Small intestine (tissue), 7 donors: ENCODE results near the gene PITPNC1. TPM values are rescaled to one million over a fixed set of nuclear protein-coding genes. Genes with fewer than 3 reads are reported as not detected.

Experiments used
- DNase-seq, 2 donors: peaks; one replicate each; pipeline versions ENCODE4 v3.0.0 to v3.0.0-alpha.2; 2013
- FAIRE-seq: peaks from 2 replicates; lab custom pipeline; 2012; peaks lifted over from hg19 to GRCh38; lab: Jason Lieb, UNC
- H3K27ac ChIP-seq, 3 donors: one replicate each; pipeline ENCODE4 v1.5.1; 2013; ENCODE audit warnings: low read length in 2 of 3, mild to moderate bottlenecking in 2 of 3, control low read depth in 1 of 3, inconsistent platforms in 1 of 3, low read depth in 1 of 3, moderate library complexity in 1 of 3
- H3K27me3 ChIP-seq, 3 donors: one replicate each; pipeline ENCODE4 v1.6.1; 2013; ENCODE audit warnings: low read length in 3 of 3, inconsistent platforms in 1 of 3; ENCODE audit not compliant: control insufficient read depth in 3 of 3, insufficient read depth in 3 of 3
- H3K36me3 ChIP-seq, 3 donors: one replicate each; pipeline ENCODE4 v1.6.1; 2013; ENCODE audit warnings: low read length in 3 of 3, inconsistent platforms in 1 of 3, low read depth in 1 of 3, mild to moderate bottlenecking in 1 of 3, moderate library complexity in 1 of 3; ENCODE audit not compliant: control insufficient read depth in 3 of 3, insufficient read depth in 2 of 3
- H3K4me1 ChIP-seq, 3 donors: one replicate each; pipeline ENCODE4 v1.6.1; 2013; ENCODE audit warnings: low read length in 2 of 3, inconsistent platforms in 1 of 3, low read depth in 1 of 3, mild to moderate bottlenecking in 1 of 3, moderate library complexity in 1 of 3; ENCODE audit not compliant: control insufficient read depth in 3 of 3, insufficient read depth in 2 of 3
- H3K4me3 ChIP-seq, 3 donors: one replicate each; pipeline ENCODE4 v1.5.1; 2013; ENCODE audit warnings: low read length in 3 of 3, control low read depth in 1 of 3, inconsistent platforms in 1 of 3, low read depth in 1 of 3, mild to moderate bottlenecking in 1 of 3, moderate library complexity in 1 of 3
- H3K9me3 ChIP-seq, 2 donors: one replicate each; pipeline ENCODE4 v1.6.1; 2013; ENCODE audit warnings: low read depth in 1 of 2, low read length in 1 of 2; ENCODE audit not compliant: control insufficient read depth in 2 of 2, insufficient read depth in 1 of 2
- WGBS, 3 donors: extraction: QIAGEN DNeasy Blood & Tissue Kit; methylation state at CpG; one replicate each; pipeline ENCODE4 v1.1.7; 2013; 5-methylcytosine and 5-hydroxymethylcytosine counted together
- polyA plus RNA-seq, 4 donors: library from polyadenylated mRNA; stranded (reverse) in 3 of 4; unstranded in 1 of 4; fragments of 200-250 nt in 3 of 4; fragments of 120-200 nt in 1 of 4; gene quantifications; one replicate each; pipeline versions ENCODE4 v1.2.1 to v1.2.3, GENCODE V29; 2013
- donor health status: healthy with polysubstance abuse.
- donor health status: control.
- donor health status: control.
- donor health status: Bipolar disorder and iron deficiency.
- donor health status: healthy.

Gene PITPNC1
- polyA plus RNA-seq, 4 donors, result 0.67 to 11.7 (median 3.4) TPM

DNA sequence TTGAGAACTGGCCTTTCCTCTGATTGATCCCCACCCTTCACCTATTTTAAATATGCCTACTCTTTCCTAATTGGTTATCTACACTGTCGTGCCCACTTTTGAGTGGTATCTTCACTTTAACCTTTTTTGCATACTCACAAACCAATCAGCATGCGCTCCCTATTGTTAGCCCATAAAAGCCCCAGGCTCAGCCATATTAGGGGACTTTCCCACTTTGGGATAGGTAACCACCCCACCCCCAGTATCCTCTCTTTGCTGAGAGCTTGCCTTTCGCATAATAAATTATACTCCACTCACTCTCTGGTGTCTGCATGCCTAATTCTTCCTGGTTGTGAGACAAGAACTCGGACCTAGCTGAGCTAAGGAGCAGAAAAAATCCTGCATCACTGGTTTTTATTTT is 281.2 kb downstream of the PITPNC1 start:
- no peaks in the 10 kb centered on the region for H3K27me3 ChIP-seq
- peaks cover 0 to 12% of the 10 kb centered on the region in 2 donors for H3K9me3 ChIP-seq
- no peak overlapping the region for H3K27ac ChIP-seq
- DNase-seq, result no peak
- no peak for FAIRE-seq
- 86 to 98% (median 95%) methylated on average over 4 of the region's 4 CpGs for WGBS, 3 donors
- no peak overlapping the region for H3K4me3 ChIP-seq
- H3K4me1 ChIP-seq, result no peaks in the 10 kb centered on the region
- H3K36me3 ChIP-seq, result no peaks in the 10 kb centered on the region

DNA sequence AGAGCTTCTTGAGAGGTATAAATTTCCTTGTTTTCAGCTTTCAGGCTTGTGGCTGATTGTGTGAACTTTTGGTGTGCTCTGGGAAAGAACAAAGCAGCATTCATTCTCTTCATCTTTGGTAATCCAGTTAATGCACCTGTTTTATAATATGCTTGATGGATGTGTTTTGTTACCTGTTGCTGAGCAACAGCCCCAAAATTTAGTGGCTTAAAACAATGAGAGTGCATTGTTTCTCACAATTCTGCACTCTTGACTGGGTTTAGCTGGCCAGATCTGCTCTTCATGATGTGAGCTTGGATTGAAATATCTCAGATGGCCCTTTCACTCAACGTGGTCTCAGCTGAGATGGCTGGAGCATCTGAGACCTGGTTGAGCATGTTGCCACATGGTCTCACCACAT is 281.9 kb downstream of the PITPNC1 start:
- FAIRE-seq (no peak), DNase-seq (no peak)
- Histone ChIP-seq H3K27me3 (no peaks in the 10 kb centered on the region), H3K27ac (no peak overlapping the region), H3K36me3 (no peaks in the 10 kb centered on the region), H3K4me3 (no peak overlapping the region), H3K4me1 (no peaks in the 10 kb centered on the region), H3K9me3 (peaks cover 0 to 12% of the 10 kb centered on the region in 2 donors)
- WGBS, 3 donors, result 50 to 74% (median 65%) methylated on average over 1 of the region's 1 CpG

DNA sequence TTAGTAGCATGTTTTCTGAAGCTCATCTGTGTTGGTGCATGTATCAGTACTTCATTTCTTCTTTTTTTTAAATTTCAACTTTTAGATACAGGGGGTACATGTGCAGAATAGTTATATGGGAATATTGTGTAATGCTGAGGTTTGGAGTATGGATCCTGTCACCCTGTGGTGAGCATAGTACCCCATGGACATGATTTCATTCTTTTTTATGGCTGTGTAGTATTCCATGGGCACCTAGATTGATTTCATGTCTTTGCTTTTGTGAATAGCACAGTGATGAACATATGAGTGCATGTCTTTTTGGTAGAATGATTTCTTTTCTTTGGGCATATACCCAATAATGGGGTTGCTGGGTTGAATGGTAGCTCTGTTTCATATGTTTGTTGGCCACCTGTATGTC is 285.6 kb downstream of the PITPNC1 start:
- H3K36me3 ChIP-seq, result no peaks in the 10 kb centered on the region
- H3K9me3 ChIP-seq, result peaks cover 0 to 12% of the 10 kb centered on the region in 2 donors
- H3K27ac ChIP-seq, result no peak overlapping the region
- DNase-seq (no peak), FAIRE-seq (no peak)
- no peak overlapping the region for H3K4me3 ChIP-seq
- H3K27me3 ChIP-seq, result no peaks in the 10 kb centered on the region
- H3K4me1 ChIP-seq, result no peaks in the 10 kb centered on the region

DNA sequence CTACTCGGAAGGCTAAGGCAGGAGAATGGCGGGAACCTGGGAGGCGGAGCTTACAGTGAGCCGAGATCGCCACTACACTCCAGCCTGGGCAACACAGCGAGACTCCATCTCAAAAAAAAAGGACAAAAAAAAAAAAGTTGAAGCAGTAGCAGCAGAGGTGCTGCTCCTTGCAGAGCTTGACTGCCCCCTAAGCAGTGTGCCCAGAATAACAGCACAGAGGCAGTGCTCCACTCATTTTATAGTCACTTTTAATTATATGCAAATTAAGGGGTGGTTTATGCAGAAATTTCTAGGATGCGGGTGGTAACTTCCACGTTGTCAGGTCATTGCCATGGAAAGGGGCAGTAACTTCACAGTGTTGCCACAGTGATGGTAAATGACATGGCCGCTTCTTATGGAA is 286.4 kb downstream of the PITPNC1 start:
- Histone ChIP-seq H3K4me3 (no peak overlapping the region), H3K27ac (no peak overlapping the region), H3K36me3 (no peaks in the 10 kb centered on the region), H3K9me3 (peaks cover 0 to 6% of the 10 kb centered on the region in 2 donors), H3K4me1 (no peaks in the 10 kb centered on the region), H3K27me3 (no peaks in the 10 kb centered on the region)
- WGBS, 3 donors, result 87 to 98% (median 95%) methylated on average over 9 of the region's 9 CpGs
- FAIRE-seq, result no peak
- DNase-seq, result no peak

DNA sequence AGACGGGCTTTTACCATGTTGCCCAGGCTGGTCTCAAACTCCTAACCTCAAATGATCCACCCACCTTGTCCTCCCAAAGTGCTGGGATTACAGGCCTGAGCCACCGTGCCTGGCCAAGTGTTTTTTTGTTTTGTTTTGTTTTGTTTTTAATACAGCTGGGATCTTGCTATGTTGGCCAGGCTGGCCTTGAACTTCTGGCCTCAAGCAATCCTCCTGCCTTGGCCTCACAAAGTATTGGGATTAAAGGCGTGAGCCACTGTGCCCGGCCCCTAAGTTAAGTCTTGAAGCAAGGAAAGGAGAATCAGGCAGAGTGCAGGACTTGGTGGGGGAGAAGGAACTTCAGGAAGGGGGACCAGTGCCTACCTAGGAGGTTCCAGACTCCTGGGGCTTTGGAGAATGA is 288.9 kb downstream of the PITPNC1 start:
- no peak overlapping the region for H3K4me3 ChIP-seq
- FAIRE-seq (no peak), DNase-seq (no peak)
- H3K27me3 ChIP-seq, result no peaks in the 10 kb centered on the region
- WGBS, 3 donors, result 94 to 96% (median 94%) methylated on average over 4 of the region's 4 CpGs
- H3K36me3 ChIP-seq, result no peaks in the 10 kb centered on the region
- H3K9me3 ChIP-seq, result peaks cover 0 to 2% of the 10 kb centered on the region in 2 donors
- no peaks in the 10 kb centered on the region for H3K4me1 ChIP-seq
- no peak overlapping the region for H3K27ac ChIP-seq

DNA sequence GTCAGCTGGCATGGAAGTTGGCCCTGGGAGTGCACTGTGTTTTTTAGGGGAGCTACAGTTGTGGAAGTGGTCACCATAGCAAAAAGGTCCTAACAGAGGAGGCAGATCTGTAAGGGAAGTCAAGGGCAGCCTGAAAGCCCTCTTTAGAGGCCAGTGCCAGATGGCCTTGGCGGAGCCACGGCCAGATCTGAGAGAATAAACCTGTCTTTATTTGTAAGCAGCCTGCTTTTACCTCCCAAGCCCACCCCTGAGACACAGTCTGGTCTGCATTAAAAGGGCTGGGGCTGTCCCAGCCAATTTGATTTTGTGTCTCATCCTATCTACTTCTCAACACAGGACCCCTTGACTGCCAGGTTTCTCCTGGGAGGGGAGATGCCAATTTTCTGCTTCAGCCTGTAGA is 289.6 kb downstream of the PITPNC1 start:
- Histone ChIP-seq H3K27ac (no peak overlapping the region), H3K9me3 (no peaks in the 10 kb centered on the region), H3K4me1 (no peaks in the 10 kb centered on the region), H3K27me3 (no peaks in the 10 kb centered on the region), H3K4me3 (no peak overlapping the region), H3K36me3 (no peaks in the 10 kb centered on the region)
- 85 to 100% (median 89%) methylated on average over 2 of the region's 2 CpGs for WGBS, 3 donors
- DNase-seq (no peak), FAIRE-seq (no peak)

DNA sequence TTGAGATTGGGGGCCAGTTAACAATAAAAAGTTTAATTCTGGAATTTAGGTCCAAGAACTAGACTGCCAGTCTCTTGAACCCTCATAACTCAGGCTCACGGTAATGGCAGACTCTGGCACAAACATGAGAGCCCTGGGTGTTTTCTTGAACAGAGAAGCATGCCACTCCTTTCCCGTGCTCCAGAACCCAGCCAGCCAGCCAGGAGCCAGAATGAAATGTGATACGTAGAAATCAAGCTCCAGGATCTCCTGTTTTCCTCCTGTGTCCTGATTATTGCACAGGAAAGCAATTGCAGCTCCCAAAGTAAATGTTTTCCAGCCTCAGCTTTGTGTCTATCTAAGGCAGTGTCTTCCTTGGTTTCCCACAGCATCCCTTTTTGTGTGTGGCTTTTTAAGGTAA is 294.4 kb downstream of the PITPNC1 start:
- Histone ChIP-seq H3K4me3 (no peak overlapping the region), H3K27ac (no peak overlapping the region), H3K4me1 (no peaks in the 10 kb centered on the region), H3K36me3 (no peaks in the 10 kb centered on the region), H3K9me3 (no peaks in the 10 kb centered on the region), H3K27me3 (no peaks in the 10 kb centered on the region)
- FAIRE-seq (no peak), DNase-seq (no peak)
- 67 to 76% (median 76%) methylated on average over 3 of the region's 3 CpGs for WGBS, 3 donors

DNA sequence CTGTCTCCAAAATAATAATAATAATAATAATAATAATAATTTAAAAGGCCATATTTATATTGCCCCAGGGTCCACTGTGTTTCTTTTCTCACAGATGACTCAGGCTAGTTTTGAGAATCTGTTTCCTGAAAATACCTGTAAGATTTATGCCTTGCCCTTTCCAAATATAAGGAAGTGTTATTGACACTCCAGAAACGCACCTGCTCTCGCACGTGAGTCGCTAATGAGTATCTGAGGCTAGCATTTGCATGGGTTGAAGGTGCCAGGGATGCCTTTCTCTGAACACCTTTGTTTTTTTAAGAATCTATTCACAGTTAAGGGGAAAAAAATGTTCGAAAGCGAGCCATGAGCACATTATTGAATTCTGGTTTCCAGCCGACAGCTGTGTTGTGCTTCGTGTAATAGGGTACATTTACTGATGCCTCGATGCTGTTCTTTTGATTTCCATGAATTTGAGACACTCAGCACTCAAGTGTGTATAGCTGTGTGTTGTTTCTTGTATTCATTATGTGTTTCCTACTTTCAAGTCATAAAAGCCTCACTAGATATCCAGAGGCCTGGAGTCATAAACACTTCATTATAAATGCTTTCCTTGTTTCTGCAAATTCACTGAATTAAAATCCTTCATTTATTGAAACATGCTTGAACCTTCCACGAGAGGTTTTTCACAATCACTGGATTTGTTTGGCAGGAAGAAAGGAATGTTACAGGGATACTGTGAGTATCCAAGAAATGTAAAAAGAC is 295.7 kb downstream of the PITPNC1 start:
- FAIRE-seq (no peak), DNase-seq (no peak)
- Histone ChIP-seq H3K27me3 (no peaks in the 10 kb centered on the region), H3K9me3 (no peaks in the 10 kb centered on the region), H3K4me3 (no peak overlapping the region), H3K27ac (no peak overlapping the region), H3K4me1 (no peaks in the 10 kb centered on the region), H3K36me3 (no peaks in the 10 kb centered on the region)
- WGBS, 3 donors, result 54 to 76% (median 75%) methylated on average over 10 of the region's 10 CpGs

DNA sequence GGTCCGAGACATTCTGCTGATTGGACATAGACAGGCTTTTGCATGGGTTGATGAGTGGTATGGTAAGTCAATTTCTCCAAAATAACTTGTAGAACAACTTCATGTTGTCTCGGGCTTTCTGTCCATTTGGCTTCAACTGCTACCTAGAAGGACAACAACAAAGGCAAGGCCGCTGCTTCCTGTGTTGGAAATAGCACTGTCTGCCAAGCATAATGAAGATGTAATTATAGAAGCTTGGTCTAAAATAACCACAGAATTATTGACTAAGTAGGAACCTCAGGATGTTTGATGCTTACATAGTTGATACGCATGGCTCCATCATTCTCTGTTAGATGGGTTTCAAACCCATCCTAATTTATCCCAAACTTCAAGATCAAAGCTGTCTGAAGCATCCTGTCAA is 298.4 kb downstream of the PITPNC1 start:
- no peak for FAIRE-seq
- no peaks in the 10 kb centered on the region for H3K27me3 ChIP-seq
- H3K4me1 ChIP-seq, result no peaks in the 10 kb centered on the region
- no peaks in the 10 kb centered on the region for H3K9me3 ChIP-seq
- H3K36me3 ChIP-seq, result peaks cover 0 to 4% (median 0%) of the 10 kb centered on the region in 3 donors
- WGBS, 3 donors, result 91 to 96% (median 92%) methylated on average over 4 of the region's 4 CpGs
- H3K27ac ChIP-seq, result no peak overlapping the region
- H3K4me3 ChIP-seq, result no peak overlapping the region
- no peak for DNase-seq
